ENCODE data around the gene GARS1.

Gene GARS1

DNA sequence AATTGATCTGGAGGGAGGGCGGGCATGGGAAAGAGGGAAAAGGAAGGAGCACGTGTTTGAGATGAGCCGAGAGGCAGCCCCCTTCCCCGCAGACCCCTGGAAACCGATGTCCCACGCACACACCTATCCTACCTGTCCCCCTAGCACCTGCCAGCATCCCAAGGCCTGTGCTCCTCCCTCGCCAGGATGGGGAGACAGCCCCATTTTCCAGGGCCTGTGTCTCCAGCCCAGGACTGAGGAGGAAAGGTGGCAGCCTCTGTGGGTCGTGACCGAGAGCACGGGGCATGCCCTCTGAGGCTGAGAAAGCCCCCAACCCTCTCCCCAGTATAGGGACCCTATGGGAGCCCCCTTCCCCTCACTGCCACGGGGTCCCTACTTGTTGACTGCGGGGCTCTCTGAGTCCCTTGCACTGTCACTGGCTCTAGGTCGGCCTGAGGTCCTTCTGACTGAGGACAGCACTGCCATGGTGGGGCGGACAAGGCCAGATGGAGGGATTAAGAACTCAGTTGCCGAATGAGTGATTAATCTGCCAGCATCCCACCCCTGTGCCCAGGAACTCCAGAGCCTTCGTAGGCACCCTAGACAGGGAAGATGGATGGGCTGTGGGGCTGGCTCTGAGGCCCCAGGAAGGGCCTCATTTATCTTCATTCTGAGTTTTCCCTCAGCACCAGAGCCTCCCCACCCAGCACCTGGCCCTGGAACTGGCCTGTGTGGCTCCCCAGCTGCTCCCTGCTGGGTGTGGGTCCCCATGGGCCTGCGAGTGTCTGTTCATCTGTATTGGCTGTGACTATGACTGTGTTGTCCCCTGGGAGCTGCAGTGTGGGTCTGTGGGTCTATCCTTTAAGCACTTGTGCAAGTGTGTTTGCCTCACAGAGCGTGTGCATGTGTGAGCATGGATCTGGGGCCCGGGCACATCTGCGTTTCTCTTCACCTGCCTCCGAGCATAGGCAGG, 61.6 kb downstream of the GARS1 start:
- DNase-seq (ENCODE audit: low spot score): no peak

DNA sequence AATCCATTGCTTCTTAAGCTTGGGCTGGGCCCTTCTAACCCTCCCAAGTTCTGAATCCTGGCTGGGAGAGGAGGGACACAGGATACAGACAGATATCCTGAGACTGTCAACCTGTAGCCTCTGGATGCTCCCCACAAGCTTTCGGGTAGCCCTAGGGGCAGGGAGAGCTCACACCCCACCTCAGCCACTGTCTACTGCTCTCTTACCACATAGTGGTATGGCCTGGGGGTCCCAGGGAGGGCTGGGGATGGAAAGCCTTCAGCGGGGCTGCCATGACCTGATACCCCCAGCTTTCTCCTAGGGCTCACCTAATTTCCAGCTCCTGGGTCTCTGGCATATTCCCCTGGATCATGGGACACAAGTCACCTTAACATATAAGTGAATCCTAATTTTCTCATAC, 62.5 kb downstream of the GARS1 start:
- DNase-seq (ENCODE audit: low spot score): no peak

DNA sequence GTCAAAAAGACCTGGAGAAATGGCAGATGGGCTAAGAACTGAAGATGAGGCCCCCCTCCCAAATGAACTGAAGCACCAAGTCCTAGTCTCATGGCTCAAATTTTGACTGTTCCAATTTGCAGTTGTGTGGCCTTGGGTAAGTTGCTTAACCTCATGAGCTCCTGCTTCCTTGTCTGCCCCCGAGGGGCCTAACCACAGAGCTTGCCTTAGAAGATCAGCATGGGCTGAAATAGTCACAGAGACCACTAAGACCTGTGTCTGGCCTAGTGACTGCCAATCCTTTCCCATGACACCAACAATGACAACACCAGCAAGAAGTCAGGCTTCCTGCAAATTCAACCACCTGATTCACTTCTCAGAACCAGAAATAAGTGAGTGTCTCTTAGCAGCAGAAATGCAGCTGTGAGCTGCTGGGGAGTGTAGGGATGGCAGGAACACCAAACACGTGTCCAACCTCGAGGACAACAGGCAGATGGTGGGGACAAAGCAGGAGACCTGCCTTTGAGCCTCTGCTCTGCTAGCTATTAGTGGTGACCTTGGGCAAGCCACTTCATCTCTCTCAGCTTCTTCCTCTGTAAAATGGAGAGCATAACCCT, 63.9 kb downstream of the GARS1 start:
- DNase-seq (ENCODE audit: low spot score): no peak

DNA sequence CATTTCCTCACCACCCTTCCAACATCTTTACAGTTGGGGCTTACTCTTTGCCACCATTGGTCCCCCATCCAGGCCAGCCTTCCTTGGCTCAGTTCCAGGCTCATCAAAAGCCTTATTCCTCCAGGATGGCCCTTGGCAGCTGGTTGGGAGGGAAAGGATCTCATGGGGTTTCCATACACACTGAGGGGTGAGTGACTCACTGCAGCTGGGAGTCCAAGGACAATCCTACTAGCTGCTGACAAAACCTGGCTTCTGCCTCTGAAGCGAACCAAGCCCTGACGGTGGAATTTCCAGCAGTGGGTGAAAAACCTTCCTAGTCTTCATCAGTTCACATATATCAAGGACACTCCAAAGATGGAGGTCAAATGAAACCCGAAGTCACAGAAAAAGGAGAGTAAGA, 64.6 kb downstream of the GARS1 start:
- no peak for DNase-seq (ENCODE audit: low spot score)

DNA sequence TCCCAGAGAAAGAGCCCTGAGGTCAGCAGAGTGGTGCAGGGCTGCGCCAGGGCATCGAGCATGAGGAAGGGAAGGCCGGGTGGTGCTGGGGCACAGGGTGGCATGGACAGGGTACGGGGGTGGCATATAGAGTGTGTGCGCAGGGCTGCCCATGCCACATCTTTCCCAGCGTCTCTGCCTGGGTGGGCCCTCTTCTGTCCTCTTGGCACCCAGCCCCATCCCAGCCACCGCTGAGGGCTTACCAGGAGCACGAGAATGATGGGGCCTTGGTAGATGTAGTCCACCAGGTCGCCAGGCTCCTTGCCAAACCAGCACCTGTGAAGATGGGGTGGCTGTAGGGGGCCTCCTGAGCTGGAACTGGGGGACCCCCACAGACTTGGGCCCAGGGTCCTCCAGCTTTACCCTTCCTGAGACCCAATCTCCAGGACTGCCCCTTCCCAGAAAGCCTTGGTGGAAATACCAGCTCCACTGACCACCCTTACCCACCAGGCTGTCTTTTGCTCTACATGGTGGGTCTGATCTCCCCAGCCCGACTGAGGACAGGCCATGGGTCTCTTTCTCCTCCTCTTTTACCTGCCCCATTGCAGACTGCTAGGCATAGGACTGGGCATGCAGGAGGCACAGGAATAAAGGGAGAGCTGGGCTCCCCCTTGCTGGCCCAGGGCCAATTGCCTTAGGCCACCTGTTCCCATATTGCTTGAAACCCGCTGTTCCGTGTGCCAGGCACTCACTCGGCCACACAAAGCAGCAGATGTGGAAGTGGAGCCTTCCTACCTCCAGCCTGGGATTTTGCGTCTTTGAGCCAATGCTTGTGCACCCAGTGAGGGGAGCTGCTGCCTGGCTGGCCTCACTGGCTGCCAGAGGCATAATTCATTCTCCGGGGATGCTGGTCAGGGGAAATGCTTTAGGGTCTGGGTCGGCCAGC, 65.9 kb downstream of the GARS1 start:
- no peak for DNase-seq (ENCODE audit: low spot score)

DNA sequence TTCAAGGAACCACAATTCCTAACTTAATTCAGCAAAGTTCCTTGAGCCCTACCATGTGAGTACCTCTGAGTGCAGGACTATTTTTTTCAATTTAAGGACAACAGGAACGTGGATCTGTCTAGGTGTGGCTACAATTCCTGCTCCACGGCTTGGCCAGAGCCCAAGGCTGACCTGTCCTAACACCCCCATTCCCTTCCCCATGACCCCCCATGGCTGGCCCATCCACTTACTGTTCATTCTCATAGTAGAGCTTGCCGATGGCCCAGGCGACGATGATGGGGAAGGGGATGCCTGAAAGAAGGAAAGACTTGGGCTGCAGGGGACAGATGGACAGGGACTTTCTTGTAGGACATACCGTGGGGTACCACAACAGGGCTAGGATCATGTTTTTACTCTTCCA, 67.2 kb downstream of the GARS1 start:
- DNase-seq (ENCODE audit: low spot score): no peak

DNA sequence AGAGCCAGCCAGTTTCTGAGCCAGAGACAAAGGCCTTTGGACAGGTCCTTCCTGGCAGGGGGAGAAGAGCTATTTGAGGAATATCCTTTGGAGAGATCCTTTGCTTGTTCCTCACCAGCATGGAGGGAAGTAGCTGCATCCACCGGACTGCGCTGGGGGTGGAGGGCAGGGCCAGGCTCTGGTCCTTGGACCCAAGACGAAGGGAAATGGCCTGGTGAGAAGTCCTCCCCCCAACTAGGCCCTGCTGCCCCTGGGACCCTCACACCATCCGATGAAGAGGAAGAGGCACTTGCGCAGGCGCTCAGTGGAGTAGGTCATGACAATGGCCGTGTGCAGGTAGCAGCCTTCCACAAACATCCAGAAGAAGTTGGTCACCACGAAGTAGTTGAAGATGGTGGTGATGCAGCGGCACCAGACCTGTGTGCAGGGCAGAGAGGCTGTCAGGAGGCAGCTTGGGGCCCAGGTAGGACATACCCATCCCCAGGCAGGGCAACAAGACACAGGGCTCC, 67.8 kb downstream of the GARS1 start:
- DNase-seq (ENCODE audit: low spot score): no peak

DNA sequence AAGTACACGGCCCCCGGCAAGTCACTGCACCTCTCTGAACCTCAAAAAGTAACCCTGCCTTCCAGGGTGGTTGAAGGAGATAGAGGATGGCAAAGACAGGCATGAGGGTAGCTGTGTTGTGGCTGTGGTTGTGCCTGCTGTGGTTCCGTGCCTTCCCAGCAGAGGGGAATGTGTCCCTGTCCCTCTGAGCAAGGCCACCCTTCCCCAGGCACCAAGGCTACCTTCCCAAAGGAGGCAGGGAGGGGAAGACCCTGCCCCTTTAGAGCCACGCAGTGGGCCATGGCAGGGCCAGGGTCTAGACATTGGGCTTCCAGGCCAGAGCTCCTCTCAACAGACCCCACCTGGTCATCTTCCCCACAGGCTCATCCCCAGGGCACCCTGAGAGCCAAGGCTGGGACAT, 68.7 kb downstream of the GARS1 start:
- no peak for DNase-seq (ENCODE audit: low spot score)

DNA sequence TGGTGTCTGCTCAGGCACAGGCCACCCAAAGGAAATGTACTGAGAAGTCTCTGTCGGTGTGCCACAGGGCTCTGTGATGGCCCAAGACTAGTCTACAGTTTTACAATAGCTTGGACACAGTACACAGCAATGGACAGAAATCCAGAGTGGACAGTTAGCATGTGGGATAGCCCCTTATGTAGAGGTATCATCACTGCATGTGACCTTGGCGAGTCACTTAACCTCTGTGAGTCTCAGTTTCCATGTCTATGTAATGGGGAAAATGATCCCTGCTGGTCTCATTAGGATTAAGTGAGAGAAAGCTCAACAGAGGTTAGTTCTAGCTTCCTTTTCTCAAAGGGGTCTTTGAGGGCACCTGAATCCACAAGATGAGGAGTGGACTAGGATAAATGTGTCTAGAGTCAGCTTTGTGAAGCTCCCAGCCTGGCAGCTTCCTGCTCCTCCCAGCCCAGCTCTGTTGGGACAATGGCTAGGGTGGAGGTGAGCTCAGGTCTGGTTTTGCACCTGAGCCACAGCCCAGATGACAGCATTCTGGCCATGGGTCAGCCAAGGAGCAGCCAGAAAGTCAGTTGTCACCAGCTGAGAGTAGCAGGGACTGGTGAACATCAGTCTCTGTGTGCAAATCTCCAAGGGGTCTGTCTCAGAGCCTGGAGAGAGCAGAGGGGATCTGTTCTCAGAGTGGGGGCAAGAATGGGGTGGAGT, 69.7 kb downstream of the GARS1 start:
- no peak for DNase-seq (ENCODE audit: low spot score)

DNA sequence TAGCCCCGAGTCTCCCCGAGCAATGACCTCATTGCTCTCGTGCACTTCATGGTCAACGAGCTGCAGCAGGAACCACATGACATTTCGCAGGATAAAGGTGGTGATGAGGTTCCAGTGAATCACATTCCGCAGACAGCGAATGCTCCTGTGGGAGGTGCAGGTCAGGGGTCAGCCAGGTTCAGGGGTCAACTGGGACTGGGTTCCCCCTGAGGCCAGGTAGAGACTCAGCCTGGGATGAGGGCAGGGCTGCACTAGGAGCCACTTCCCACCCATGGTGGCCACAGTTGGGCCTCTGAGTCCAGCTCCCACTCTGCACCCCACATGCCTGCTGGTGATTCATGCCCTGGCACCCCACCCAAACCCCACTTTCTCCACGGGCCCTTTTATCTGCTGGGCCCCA, 70.4 kb downstream of the GARS1 start:
- no peak for DNase-seq (ENCODE audit: low spot score)

DNA sequence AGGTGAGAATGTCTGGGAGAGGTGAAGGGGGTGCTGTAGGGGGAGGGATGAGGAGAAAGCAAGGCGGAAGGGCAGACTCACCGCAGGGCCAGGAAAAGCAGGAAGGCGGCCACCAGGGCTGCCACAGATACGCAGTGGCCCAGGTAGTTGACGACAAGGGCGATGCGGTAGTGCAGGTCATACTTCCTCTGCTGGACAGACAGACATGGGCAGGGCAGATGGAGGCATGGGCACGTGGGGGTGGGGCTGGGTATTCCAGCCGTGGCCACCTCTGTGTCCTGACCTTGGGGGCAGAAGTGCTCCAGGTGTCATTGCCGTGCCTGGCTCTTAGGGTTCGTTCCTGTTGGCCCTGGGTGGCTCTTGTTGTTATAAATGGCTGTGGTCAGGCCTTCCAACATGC, 70.8 kb downstream of the GARS1 start:
- DNase-seq (ENCODE audit: low spot score): no peak

DNA sequence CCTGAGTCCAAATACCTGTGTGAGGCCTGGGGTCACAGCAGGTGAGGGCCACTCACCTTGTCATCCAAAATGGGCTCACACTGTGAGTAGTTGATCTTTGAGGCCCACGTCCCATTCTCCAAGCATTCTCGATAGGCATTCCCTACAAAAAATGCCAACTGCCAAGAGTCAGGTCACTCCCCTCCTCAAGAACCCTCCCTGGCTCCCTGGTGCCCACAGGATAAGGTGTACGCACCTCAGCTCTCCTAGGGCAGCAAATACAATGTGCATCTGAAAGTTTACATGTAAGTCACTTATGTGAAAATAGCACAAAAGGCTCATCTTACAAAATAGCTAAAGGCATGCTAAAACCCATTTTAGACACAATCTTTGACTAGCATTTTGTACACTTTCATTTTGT, 72.5 kb downstream of the GARS1 start:
- DNase-seq (ENCODE audit: low spot score): no peak

DNA sequence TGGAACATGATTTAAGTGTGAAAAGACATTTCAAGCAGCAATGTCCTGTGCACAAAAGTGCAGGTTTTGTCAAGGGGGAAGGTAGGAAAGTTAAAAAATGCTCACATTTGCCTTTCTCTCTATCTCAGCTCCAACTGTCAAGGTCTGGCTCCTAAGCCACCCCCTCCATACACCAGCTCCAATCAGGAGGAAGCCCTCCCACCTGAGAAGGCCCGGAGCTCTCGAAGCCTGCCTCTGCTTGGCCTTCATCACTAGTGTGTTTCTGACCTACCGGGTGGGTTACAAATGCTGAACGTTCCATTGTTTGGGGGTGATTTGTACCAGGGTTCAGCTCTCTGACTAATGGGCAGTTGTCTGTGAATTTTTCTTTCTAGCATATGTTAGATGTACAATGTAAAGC, 73.4 kb downstream of the GARS1 start:
- no peak for DNase-seq (ENCODE audit: low spot score)

DNA sequence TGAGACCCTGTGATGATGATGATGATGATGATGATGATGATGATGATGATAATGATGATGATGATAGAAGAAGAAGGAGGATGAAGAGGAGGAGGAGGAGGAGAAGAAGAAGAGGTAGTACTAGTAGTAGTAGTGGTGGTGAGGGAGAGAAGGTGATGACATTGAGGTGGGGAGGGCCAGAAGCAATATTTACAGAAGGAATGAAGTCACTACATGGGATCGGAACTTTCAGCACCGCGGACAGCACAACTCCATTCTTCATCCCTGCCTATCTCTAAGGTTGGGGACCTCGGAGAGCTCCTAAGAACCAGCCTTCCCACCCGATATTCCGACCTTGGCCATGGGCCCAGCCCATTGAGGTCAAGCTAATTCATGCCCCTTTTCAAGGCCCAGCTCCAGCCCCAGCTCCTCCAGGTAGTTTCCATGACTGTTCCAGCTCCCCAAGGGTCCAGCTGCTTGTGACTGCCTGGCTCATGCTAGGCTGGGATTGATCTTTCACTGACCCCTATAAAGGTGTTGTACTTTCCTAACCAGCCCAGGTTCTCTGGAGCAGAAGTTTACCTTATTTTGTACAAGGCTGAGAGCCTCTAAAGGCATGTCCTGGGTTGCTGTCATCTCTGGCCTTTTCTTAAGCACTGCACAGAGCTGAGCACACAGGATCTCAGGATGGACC, 77.3 kb downstream of the GARS1 start:
- peak; percentile 60 for DNase-seq (ENCODE audit: low spot score)

DNA sequence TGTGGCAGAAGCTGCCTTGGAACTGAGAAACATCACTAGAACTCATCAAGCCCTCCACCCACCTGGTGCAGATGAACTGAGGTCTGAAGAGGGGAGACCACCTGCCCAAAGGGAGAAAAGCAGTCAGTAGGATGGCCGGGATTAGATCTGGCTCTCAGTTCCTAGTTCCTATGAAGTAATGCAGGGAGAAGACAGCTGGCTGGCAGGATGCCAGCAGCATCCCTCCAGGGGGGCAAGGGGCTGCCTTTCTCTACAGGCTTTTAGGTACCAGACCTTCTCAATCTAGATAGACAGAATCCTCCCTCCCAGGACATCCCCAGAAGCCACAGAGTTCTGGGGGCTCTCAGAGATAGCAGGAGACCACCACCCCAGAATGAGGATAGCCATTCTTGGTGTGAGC, 79.7 kb downstream of the GARS1 start:
- DNase-seq (ENCODE audit: low spot score): no peak

DNA sequence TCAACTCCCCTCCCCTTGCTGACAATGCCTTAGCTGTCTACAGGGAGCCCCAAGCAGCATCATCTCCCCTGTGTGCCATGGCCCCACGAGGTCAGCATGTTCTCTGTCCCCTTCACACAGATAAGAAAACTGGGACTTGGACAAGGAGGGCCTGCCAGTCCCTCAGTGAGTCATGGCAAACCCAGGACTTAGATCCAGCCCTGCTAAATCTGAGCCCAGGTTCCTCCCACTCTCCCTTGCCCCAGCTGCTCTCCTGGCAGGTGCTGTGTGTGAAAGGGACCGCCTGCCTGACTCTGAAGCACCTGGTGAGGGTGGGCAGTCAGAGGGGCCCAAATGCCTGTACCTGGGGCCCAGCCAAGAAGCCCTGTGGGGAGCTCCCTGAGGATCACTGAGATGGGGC, 80.2 kb downstream of the GARS1 start:
- no peak for DNase-seq (ENCODE audit: low spot score)

DNA sequence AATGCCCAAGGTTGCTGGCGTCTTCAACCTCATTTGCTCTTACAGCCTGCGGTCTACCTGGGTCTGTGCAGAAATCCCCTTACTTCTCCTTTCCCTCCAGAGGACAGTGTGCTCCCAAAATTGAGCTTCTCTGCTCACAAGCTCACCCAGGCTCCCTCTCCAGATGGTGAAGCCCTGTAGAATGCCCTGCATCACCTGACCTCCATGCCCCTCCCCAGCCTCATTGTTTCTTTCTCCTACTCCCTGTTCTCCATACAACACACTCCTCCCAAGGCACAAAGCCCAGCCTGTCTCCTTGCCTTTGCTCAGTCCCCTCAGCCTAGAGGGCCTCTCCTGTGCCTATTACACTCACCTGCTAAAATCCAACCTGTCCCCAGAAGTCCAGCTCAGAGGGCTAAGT, 84.1 kb downstream of the GARS1 start:
- no peak for DNase-seq (ENCODE audit: low spot score)

DNA sequence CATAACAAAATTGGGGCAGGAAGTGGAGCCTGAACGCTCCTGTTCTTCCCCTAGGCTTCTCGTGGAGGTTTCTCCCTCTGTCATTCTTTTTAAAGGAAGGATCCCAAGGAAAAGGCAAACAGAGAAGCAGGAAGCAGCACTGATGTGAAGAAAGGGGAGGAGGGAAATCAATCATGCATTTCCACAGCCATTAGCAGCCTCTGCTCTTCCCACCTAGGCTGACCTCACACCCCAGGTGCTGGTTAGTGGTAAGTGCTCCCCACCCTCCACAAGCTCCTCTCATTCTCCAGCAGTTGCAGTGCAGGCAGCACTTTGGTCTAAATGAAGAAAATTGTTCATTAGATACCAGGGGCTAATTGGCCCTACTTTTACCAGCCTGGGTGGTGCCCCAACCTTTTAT, 85.0 kb downstream of the GARS1 start:
- DNase-seq (ENCODE audit: low spot score): peak; percentile 71

DNA sequence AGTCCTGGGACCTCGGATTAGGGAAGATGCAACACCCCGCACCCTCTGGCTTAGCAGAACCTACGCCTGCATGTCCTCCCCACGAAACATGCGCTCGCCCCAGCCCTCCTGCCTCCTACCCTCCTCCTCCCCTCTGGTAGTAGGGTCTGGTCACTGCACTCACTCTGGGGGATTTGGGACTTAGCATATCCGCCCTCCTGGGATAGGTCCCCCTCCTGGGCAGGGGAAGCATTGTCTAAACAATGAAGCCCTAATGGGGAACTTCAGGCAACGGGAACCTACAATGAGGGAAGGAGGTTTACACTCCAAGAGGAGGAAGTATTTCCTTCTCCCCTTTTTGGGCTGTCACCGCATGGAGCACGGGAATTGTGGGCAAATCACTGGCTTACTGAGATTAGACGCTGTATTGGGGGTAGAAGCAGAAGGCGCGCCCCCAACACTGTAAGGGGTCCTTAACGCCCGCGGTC, 86.7 kb downstream of the GARS1 start:
- no peak for DNase-seq (ENCODE audit: low spot score)

DNA sequence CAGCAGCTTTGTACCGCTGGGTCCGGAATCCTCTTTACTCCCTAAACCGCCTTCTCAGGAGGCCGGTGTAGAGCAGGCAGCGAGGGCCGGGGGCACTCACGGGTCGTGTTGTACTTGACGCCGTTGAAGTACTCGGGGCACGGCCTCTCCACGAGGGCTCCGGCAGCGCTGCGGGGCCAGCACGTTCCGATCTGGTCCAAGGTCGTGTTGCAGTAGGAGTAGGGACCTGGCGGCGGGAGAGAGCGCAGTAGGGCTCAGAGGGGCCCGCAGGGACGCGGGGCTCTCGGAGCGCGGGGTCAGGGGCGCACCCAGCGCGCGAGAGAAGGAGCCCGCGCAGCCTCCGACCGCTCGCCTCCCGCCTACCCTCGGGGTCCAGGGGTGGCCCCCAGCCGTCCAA, 87.1 kb downstream of the GARS1 start:
- no peak for DNase-seq (ENCODE audit: low spot score)
